Ovary (tissue), 3 donors: ENCODE measurements around the gene FGF12.

Experiments
- EP300 ChIP-seq: sonication (generic); formaldehyde crosslinking; IDR thresholded peaks from one replicate; pipeline ENCODE4 v1.6.1; 2017; ENCODE audit warnings: antibody characterized with exemption
- POLR2A ChIP-seq: fragments of 450-650 bp; IDR thresholded peaks from one replicate; pipeline ENCODE4 v1.6.1; 2017; ENCODE audit warnings: antibody characterized with exemption, mild to moderate bottlenecking, moderate library complexity
- TF ChIP-seq, protein P1 (sequence below), 3 donors: fragments of 450-650 bp in 2 of 3; fragments of 200-600 bp in 1 of 3; IDR thresholded peaks; one replicate each; pipeline versions ENCODE4 v1.5.1 to v1.8.0; 2016 to 2022; ENCODE audit warnings: antibody characterized with exemption in 3 of 3, mild to moderate bottlenecking in 1 of 3
- donor health status: DM: no; HTN: no; CAD: no.

DNA sequence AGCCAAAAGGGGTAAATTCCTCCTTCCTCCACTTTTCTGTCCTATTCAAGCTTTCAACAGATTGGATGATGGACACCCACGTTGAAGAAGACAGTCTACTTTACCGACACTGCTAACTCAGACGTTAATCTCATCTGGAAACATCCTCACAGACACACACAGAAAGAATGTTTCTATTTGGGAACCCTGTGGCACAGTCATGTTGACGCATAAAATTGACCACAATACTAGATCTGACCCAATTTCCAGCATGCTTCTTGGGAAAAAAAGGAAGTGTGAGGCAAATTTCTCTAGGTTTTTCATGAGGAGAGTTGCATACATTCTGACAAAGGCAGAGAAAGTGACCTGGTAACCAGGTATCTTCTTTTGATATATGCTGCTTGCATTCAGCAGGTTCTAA lies 594.1 kb downstream of the FGF12 start:
- TF ChIP-seq, protein P1, sequence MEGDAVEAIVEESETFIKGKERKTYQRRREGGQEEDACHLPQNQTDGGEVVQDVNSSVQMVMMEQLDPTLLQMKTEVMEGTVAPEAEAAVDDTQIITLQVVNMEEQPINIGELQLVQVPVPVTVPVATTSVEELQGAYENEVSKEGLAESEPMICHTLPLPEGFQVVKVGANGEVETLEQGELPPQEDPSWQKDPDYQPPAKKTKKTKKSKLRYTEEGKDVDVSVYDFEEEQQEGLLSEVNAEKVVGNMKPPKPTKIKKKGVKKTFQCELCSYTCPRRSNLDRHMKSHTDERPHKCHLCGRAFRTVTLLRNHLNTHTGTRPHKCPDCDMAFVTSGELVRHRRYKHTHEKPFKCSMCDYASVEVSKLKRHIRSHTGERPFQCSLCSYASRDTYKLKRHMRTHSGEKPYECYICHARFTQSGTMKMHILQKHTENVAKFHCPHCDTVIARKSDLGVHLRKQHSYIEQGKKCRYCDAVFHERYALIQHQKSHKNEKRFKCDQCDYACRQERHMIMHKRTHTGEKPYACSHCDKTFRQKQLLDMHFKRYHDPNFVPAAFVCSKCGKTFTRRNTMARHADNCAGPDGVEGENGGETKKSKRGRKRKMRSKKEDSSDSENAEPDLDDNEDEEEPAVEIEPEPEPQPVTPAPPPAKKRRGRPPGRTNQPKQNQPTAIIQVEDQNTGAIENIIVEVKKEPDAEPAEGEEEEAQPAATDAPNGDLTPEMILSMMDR (IDR thresholded peaks at IDR 0.05): no peak
- TF ChIP-seq EP300: no peak
- TF ChIP-seq POLR2A: no peak
